Neuron (in vitro differentiated cells): Measurements from ENCODE around the gene PTS.
A peak's percentile ranks its signal among the peaks of the same experiment; 100 is the strongest.

Experiments
- H2AFZ ChIP-seq: one replicate; pipeline ENCODE4 v1.6.1; 2013; ENCODE audit warnings: low read depth, mild to moderate bottlenecking, inconsistent platforms, low read length, moderate library complexity
- H3K27me3 ChIP-seq: one replicate; pipeline ENCODE4 v1.6.1; 2013; ENCODE audit warnings: low read length; ENCODE audit not compliant: insufficient read depth
- H3K36me3 ChIP-seq: one replicate; pipeline ENCODE4 v1.6.1; 2013; ENCODE audit warnings: low read length; ENCODE audit not compliant: insufficient read depth
- H3K4me1 ChIP-seq: one replicate; pipeline ENCODE4 v1.6.1; 2013; ENCODE audit warnings: low read length; ENCODE audit not compliant: insufficient read depth
- H3K4me3 ChIP-seq: 2 replicates; pipeline ENCODE4 v1.5.1; 2013; ENCODE audit warnings: mild to moderate bottlenecking, low read length, moderate library complexity
- H3K9me3 ChIP-seq: one replicate; pipeline ENCODE4 v1.6.1; 2013; ENCODE audit warnings: low read length

The PTS gene

GRCh38 chr11:112210890-112211289 is 15.3 kb upstream of the PTS start:
- H3K4me3 ChIP-seq: no peak overlapping the region

GRCh38 chr11:112211536-112211935 is 14.7 kb upstream of the PTS start:
- H3K9me3 ChIP-seq: no peaks in the 10 kb centered on the region
- no peak overlapping the region for H2AFZ ChIP-seq
- H3K4me3 ChIP-seq: no peak overlapping the region
- no peaks in the 10 kb centered on the region for H3K36me3 ChIP-seq
- H3K27me3 ChIP-seq: no peaks in the 10 kb centered on the region
- no peaks in the 10 kb centered on the region for H3K4me1 ChIP-seq

More at GRCh38 chr11:112210890-112211289, 15.3 kb upstream of the PTS start:
- H3K27me3 ChIP-seq: no peaks in the 10 kb centered on the region
- no peak overlapping the region for H2AFZ ChIP-seq
- H3K4me1 ChIP-seq: no peaks in the 10 kb centered on the region
- no peaks in the 10 kb centered on the region for H3K36me3 ChIP-seq
- no peaks in the 10 kb centered on the region for H3K9me3 ChIP-seq

- Histone ChIP-seq H3K36me3 (no peaks in the 10 kb centered on the region), H3K4me3 (no peak overlapping the region), H3K4me1 (no peaks in the 10 kb centered on the region), H3K9me3 (no peaks in the 10 kb centered on the region), H2AFZ (no peak overlapping the region), H3K27me3 (no peaks in the 10 kb centered on the region)
These were observed 13.9 kb upstream of the PTS start for GRCh38 chr11:112212290-112212689.

DNA sequence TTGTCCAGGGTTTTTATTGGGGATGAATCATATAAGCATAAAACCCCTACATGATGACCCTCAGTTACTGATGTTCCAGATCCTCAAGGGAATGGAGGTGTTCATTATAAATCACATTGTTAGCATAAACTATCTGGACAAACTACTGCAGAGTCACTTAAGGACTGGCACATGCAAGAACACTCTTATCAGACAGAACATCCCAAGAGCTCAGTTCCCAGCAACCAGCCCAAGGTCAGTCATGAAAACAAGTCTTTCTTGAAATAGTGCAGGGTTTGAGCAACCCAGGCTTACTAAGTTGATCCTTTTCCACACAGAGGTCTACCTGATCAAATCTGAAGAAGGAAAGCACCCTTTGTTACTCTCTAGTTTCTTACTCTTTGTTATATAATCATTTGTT is 13.5 kb upstream of the PTS start:
- H3K27me3 ChIP-seq: no peaks in the 10 kb centered on the region
- no peaks in the 10 kb centered on the region for H3K4me1 ChIP-seq
- no peak overlapping the region for H2AFZ ChIP-seq
- H3K36me3 ChIP-seq: no peaks in the 10 kb centered on the region
- no peaks in the 10 kb centered on the region for H3K9me3 ChIP-seq
- H3K4me3 ChIP-seq: no peak overlapping the region

DNA sequence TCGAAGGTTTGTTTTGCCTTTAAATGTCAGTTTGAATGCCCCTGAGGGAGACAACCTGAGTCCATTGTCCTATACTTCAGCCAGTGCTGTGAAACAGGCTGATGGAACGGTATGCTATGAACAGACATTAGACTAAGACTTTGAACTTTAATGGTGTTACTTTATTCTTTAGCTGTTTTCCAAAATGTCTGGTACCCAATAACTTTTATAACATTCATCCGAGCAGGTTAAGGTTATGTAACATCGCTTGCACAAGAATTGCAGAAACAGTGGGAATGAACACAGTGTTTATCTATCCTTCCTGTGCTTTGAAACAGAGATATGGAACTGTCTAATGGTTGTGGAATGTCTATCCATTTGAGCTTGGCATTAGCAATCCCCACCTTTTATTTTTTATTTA is 12.5 kb upstream of the PTS start:
- Histone ChIP-seq H3K4me3 (no peak overlapping the region), H2AFZ (no peak overlapping the region), H3K27me3 (no peaks in the 10 kb centered on the region), H3K36me3 (no peaks in the 10 kb centered on the region), H3K9me3 (no peaks in the 10 kb centered on the region), H3K4me1 (no peaks in the 10 kb centered on the region)

- Histone ChIP-seq H3K9me3 (no peaks in the 10 kb centered on the region), H3K27me3 (no peaks in the 10 kb centered on the region), H3K4me3 (no peak overlapping the region), H2AFZ (no peak overlapping the region), H3K4me1 (no peaks in the 10 kb centered on the region), H3K36me3 (no peaks in the 10 kb centered on the region)
These were observed 10.6 kb upstream of the PTS start for GRCh38 chr11:112215621-112216020.

DNA sequence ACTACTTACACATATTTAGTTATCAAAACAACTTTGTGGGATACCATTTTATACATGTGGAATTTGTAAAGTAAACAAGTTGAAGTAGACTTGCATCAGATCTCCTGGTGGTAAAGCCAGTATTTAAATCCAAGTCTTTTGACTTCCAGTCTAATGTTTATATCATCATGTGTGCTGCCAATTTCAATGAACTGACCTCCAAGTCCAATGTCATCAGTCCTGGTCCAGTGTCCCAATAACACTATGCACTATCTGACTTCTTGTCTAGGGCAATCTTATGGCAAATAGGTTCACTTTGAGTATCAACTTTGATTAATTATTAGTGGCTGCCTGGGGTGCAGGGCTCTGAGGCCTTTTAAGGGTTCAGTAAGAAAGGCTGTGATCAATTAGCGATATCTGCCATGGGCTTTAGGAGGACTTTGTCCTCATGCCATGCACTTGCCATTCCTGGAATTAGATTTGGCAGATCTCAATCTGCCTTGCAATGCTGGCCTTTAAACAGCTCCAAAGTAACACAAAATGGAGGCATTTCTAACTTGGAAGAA is 9.6 kb upstream of the PTS start:
- no peaks in the 10 kb centered on the region for H3K27me3 ChIP-seq
- no peaks in the 10 kb centered on the region for H3K9me3 ChIP-seq
- no peaks in the 10 kb centered on the region for H3K4me1 ChIP-seq
- H3K36me3 ChIP-seq: no peaks in the 10 kb centered on the region
- no peak overlapping the region for H2AFZ ChIP-seq
- H3K4me3 ChIP-seq: no peak overlapping the region

GRCh38 chr11:112219476-112220232 is 6.6 kb upstream of the PTS start:
- H3K4me3 ChIP-seq: no peak overlapping the region
- no peak overlapping the region for H2AFZ ChIP-seq
- no peaks in the 10 kb centered on the region for H3K9me3 ChIP-seq
- H3K36me3 ChIP-seq: no peaks in the 10 kb centered on the region
- no peaks in the 10 kb centered on the region for H3K4me1 ChIP-seq
- H3K27me3 ChIP-seq: no peaks in the 10 kb centered on the region

DNA sequence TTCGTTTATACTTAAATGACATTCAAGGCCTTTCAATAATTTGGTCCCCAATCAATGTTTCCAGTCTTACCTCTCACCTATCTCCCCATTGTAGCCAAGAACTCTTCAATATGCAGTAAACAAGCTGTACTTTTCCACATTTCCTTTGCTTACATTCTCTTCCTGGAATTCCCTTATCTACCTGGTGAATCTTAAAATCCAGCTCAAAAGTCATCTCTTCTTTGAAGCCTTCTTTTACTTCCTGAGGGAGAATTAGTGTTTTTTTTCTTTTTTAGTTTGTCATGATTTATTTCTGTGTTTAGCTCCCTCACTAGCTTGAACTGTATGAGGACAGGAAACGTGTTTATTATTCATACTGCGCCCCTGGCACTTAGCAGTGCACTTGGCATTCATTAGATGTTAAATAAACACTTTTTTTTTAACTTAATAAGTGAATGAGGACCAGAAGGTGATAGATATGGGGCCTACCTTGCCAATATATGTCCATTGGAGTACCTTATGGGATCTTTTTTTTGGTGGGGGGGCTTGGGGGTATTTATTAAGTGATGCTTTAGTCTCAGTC is 4.9 kb upstream of the PTS start:
- Histone ChIP-seq H3K27me3 (no peaks in the 10 kb centered on the region), H3K4me1 (no peaks in the 10 kb centered on the region), H3K36me3 (no peaks in the 10 kb centered on the region), H2AFZ (no peak overlapping the region), H3K9me3 (no peaks in the 10 kb centered on the region), H3K4me3 (no peak overlapping the region)

GRCh38 chr11:112222303-112222702 is 3.9 kb upstream of the PTS start:
- Histone ChIP-seq H2AFZ (no peak overlapping the region), H3K9me3 (no peaks in the 10 kb centered on the region), H3K4me1 (peaks cover 4% of the 10 kb centered on the region), H3K4me3 (no peak overlapping the region), H3K27me3 (no peaks in the 10 kb centered on the region), H3K36me3 (no peaks in the 10 kb centered on the region)

DNA sequence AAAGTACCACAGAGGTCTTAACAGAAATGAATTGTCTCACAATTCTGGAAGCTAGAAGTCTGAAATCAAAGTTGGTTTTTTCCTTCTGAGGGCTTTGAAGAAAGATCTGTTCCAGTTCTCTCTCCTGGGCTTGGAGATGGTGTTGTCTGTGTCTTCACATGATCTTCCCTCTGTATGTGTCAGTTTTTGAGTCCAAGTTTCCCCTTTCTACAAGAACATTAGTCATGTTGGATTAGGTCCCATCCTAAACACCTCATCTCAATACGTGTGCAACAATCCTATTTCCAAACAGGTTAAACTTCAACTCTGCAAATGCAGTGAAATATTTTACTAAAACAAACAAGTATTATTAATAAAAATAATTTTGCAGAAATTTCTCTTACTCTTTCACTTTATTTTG is 3.1 kb upstream of the PTS start:
- no peaks in the 10 kb centered on the region for H3K36me3 ChIP-seq
- H3K4me3 ChIP-seq: no peak overlapping the region
- H3K4me1 ChIP-seq: peaks cover 7% of the 10 kb centered on the region
- H3K27me3 ChIP-seq: no peaks in the 10 kb centered on the region
- no peak overlapping the region for H2AFZ ChIP-seq
- no peaks in the 10 kb centered on the region for H3K9me3 ChIP-seq

DNA sequence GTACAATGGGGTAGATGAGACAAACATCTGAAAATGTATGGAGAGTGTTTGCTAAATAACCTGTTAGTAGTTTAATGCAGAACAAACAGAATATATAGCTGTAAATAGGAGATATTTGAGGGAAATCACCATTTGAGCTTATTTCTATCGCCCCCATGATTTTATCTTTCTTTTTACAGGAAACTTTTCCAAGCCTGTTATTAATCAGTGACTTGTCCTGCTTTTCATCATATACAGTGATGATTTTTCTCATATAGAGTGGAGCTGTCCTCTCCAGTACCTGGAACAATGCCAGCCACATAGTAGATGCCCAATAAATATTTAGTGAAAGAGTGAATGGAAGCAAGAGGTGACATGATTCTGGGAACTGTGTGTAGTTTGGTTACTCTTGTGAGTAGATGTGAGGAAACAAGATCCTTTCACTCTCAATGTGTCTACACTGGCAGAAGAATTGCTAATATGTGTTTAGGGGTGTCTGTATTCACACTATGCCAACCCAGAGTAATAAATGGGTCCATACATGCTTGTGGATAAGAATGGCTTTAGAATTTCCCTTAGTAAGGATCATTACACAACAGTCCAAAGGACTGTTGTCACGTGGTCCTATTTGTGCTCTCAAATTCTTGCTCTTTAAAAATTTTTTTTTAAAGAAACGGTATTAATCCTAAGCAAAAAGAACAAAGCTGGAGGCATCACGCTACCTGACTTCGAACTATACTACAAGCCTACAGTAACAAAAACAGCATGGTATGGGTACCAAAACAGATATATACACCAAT is 2.3 kb upstream of the PTS start:
- no peaks in the 10 kb centered on the region for H3K27me3 ChIP-seq
- H3K4me1 ChIP-seq: peaks cover 7% of the 10 kb centered on the region
- no peak overlapping the region for H2AFZ ChIP-seq
- peaks cover 2% of the 10 kb centered on the region for H3K36me3 ChIP-seq
- H3K4me3 ChIP-seq: no peak overlapping the region
- no peaks in the 10 kb centered on the region for H3K9me3 ChIP-seq

DNA sequence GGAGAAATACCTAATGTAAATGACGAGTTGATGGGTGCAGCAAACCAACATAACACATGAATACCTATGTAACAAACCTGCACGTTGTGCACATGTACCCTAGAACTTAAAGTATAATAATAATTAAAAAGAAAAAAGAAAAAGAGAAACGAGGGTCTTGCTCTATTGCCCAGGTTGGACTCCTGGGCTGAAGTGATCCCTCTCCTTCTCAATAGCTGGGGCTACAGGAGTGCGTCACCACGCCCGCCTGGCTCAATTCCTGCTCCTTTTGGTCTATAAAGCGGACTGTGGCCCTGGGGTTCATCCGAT is 521 bp upstream of the PTS start:
- Histone ChIP-seq H2AFZ (peak overlapping the region; percentile 84), H3K4me1 (peaks cover 7% of the 10 kb centered on the region), H3K27me3 (no peaks in the 10 kb centered on the region), H3K4me3 (peak overlapping the region; percentile 94), H3K36me3 (peaks cover 18% of the 10 kb centered on the region), H3K9me3 (no peaks in the 10 kb centered on the region)
